Ectodermal cell (in vitro differentiated cells): ENCODE results near the gene SEC24B.
A peak's percentile ranks its signal among the peaks of the same experiment; 100 is the strongest.
"Not testable (repeated sequence)": the region's sequence is repeated elsewhere in the genome, so short reads cannot be mapped to it uniquely, and the experiment has no call there.

Source experiments
- H3K27ac ChIP-seq: 2 replicates; pipeline ENCODE4 v1.7.0; 2013; ENCODE audit warnings: mild to moderate bottlenecking, low read depth, low read length; ENCODE audit not compliant: insufficient read depth, poor library complexity, severe bottlenecking
- H3K27me3 ChIP-seq: 2 replicates; pipeline ENCODE4 v1.7.0; 2013; ENCODE audit warnings: mild to moderate bottlenecking, low read length; ENCODE audit not compliant: insufficient read depth, control insufficient read depth, poor library complexity, severe bottlenecking
- H3K36me3 ChIP-seq: one replicate; pipeline ENCODE4 v1.7.0; 2013; ENCODE audit warnings: low read length; ENCODE audit not compliant: control insufficient read depth, insufficient read depth
- H3K4me1 ChIP-seq: one replicate; pipeline ENCODE4 v1.7.0; 2013; ENCODE audit warnings: low read length; ENCODE audit not compliant: control insufficient read depth, insufficient read depth
- H3K4me3 ChIP-seq: 2 replicates; pipeline ENCODE4 v1.7.0; 2013; ENCODE audit warnings: low read depth, low read length, control low read depth; ENCODE audit not compliant: insufficient read depth
- H3K9me3 ChIP-seq: 2 replicates; pipeline ENCODE4 v1.7.0; 2013; ENCODE audit warnings: mild to moderate bottlenecking, low read length, moderate library complexity; ENCODE audit not compliant: control insufficient read depth
- WGBS, 2 experiments: methylation state at CpG; one replicate each; pipeline ENCODE4 v1.1.7; 2013; ENCODE audit warnings: missing lambda C conversion rate in 2 of 2; 5-methylcytosine and 5-hydroxymethylcytosine counted together

The SEC24B gene

DNA sequence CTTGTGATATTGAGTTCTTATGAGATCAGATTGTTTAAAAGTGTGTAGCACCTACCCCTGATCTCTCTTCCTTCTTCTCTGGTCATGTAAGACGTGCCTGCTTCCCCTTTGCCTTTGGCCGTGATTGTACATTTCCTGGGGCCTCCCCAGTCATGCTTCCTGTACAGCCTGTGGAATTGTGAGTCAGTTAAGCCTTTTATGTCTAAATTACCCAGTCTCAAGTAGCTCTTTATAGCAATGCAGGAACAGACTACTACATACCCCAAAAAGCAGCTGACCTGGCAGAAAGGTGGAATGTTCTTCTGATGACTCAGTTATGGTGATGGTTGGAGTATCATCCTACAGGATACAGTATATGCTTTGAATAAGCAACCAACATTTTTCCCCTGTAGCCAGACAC is 115.0 kb downstream of the SEC24B start:
- Histone ChIP-seq H3K36me3 (no peaks in the 10 kb centered on the region), H3K27ac (no peak overlapping the region), H3K9me3 (no peaks in the 10 kb centered on the region), H3K4me1 (no peaks in the 10 kb centered on the region), H3K4me3 (no peak overlapping the region), H3K27me3 (no peaks in the 10 kb centered on the region)
- 83 to 86% methylated on average over 2 of the region's 2 CpGs for WGBS, 2 experiments

- Histone ChIP-seq H3K4me1 (no peaks in the 10 kb centered on the region), H3K36me3 (no peaks in the 10 kb centered on the region), H3K27me3 (no peaks in the 10 kb centered on the region), H3K4me3 (no peak overlapping the region), H3K9me3 (no peaks in the 10 kb centered on the region), H3K27ac (no peak overlapping the region)
- 92 to 97% methylated on average over 5 to 6 of the region's 6 CpGs for WGBS, 2 experiments
These were observed 118.6 kb downstream of the SEC24B start for GRCh38 chr4:109552237-109552636.

GRCh38 chr4:109553130-109553529 is 119.5 kb downstream of the SEC24B start:
- WGBS, 2 experiments = 93 to 96% methylated on average over 1 to 2 of the region's 2 CpGs
- Histone ChIP-seq H3K36me3 (no peaks in the 10 kb centered on the region), H3K27me3 (no peaks in the 10 kb centered on the region), H3K9me3 (no peaks in the 10 kb centered on the region), H3K4me1 (no peaks in the 10 kb centered on the region), H3K4me3 (no peak overlapping the region), H3K27ac (no peak overlapping the region)

- H3K27ac ChIP-seq = no peak overlapping the region
- H3K36me3 ChIP-seq = no peaks in the 10 kb centered on the region
- 86 to 87% methylated on average over 3 of the region's 3 CpGs for WGBS, 2 experiments
- no peaks in the 10 kb centered on the region for H3K4me1 ChIP-seq
- H3K9me3 ChIP-seq = no peaks in the 10 kb centered on the region
- no peak overlapping the region for H3K4me3 ChIP-seq
- peaks cover 17% of the 10 kb centered on the region for H3K27me3 ChIP-seq
These were observed 121.4 kb downstream of the SEC24B start for GRCh38 chr4:109554971-109555370.

DNA sequence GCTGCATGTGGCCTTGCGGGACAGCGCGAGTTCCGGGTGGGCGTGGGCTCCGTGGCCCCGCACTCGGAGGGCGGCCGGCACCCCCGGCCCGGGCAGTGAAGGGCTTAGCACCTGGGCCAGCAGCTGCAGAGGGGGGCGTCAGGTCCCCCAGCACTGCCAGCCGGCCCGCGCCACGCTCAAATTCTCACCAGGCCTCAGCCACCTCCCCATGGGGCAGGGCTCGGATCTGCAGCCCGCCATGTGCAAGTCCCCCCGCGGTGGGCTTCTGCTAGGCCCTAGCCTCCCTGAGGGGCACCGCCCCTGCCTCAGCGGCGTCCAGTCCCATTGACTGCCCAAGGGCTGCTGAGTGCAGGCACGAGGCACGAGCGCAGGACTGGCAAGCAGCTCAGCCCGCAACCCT is 123.8 kb downstream of the SEC24B start:
- Histone ChIP-seq H3K27ac (no peak overlapping the region), H3K4me1 (no peaks in the 10 kb centered on the region), H3K27me3 (peaks cover 37% of the 10 kb centered on the region), H3K36me3 (no peaks in the 10 kb centered on the region), H3K9me3 (no peaks in the 10 kb centered on the region), H3K4me3 (no peak overlapping the region)
- WGBS, 2 experiments = 97% methylated on average over 28 of the region's 28 CpGs

- 94 to 96% methylated on average over 6 of the region's 6 CpGs for WGBS, 2 experiments
- not testable (repeated sequence) for H3K4me1 ChIP-seq, H3K36me3 ChIP-seq, H3K4me3 ChIP-seq, H3K9me3 ChIP-seq, H3K27ac ChIP-seq
- H3K27me3 ChIP-seq = peaks cover 37% of the 10 kb centered on the region
These were observed 124.5 kb downstream of the SEC24B start for GRCh38 chr4:109558095-109558494.

- no peaks in the 10 kb centered on the region for H3K36me3 ChIP-seq
- H3K9me3 ChIP-seq = no peaks in the 10 kb centered on the region
- H3K4me3 ChIP-seq = peak overlapping the region; percentile 62
- 2% methylated on average over 27 of the region's 27 CpGs for WGBS, 2 experiments
- H3K27ac ChIP-seq = no peak overlapping the region
- peaks cover 37% of the 10 kb centered on the region for H3K27me3 ChIP-seq
- H3K4me1 ChIP-seq = no peaks in the 10 kb centered on the region
These were observed 126.0 kb downstream of the SEC24B start for GRCh38 chr4:109559625-109559982.

GRCh38 chr4:109559983-109560686 is 126.5 kb downstream of the SEC24B start, which contains the start of gene MCUB:
Gene MCUB (plus strand): TSS chr4:109560246. CDS start chr4:109560338, 92 bp downstream.
- Histone ChIP-seq H3K36me3 (no peaks in the 10 kb centered on the region), H3K4me1 (no peaks in the 10 kb centered on the region), H3K4me3 (peak within 1 kb of the TSS; percentile 62), H3K27me3 (peaks cover 37% of the 10 kb centered on the region), H3K27ac (no peak within 1 kb of the TSS), H3K9me3 (no peaks in the 10 kb centered on the region)
- 0% methylated on average over 73 of the region's 73 CpGs for WGBS, 2 experiments

DNA sequence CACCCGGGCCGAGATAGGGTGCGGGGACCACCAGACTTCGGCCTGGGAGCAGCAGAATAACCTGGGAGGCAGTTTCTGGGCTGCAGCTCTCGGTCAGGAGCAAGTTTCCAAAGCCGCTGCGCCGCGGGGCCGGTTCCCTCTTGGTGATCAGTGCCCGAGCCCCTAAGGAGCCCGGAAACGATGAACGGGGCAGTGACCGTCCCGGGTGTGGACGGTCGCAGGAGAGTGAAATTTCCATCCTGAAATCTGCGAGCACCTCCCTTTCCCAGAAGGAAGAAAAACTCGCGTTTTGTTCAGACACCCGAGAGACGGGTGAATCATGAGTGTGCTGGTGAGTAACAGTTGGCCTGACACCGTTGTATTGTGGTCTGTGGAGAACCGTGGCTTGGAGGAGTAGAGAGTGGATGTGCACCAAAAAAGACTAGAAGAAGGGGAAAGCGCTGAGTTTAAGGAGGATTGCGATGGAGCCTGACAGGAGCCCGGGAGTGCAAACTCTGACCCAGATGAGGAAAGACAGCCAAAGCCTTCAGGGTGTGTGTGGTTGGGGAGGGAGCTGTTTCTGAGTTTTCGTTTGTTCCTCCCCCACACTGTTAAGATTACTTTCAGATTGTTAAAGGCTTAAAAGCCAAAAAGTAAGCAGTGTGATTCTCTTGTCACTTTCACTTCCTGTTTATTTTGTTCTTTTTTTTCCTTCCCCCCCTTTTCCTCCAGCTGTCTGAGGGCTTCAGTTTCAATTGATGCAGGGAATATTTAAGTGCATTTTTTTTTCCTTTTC is 127.3 kb downstream of the SEC24B start:
- no peaks in the 10 kb centered on the region for H3K9me3 ChIP-seq
- H3K27me3 ChIP-seq = peaks cover 37% of the 10 kb centered on the region
- no peaks in the 10 kb centered on the region for H3K36me3 ChIP-seq
- no peaks in the 10 kb centered on the region for H3K4me1 ChIP-seq
- no peak overlapping the region for H3K27ac ChIP-seq
- 1% methylated on average over 29 of the region's 29 CpGs for WGBS, 2 experiments
- peak overlapping the region; percentile 62 for H3K4me3 ChIP-seq

DNA sequence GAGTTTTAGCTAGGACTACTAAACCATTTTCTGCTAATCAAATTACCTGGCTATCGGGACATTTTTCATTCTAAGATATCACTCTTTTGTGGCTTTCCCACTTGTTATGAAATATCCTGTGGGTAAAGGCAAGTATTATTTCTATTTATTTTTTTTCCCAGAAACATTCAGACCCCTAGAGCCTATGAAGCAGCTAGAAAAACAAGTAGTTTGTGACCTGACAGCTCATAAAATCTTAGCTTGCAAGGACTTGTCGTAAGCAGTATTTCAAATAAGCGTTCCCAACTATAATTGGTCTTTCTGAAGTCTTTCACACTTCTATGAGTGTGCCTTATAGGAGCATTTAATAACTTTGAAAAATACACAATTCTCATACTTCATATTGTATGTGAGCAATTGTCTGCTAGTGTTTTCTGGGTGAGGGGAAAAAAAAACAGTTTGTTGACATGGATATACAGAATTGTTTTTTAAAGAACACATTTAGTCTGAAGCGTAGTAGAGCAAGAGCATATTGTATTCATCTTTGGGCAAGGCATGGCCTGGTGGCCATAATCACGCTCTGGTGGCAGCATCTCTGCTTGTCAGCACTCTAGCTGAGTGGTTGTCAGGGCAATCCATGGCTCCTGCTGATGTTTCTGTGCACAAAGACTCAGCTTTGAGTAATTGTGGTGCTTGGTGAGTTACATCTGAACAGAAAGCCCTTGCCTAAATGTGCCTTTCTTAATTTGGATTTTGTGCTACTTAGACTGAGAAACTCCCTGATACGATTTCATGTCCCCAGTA is 129.0 kb downstream of the SEC24B start:
- WGBS, 2 experiments = 87 to 88% methylated on average over 6 of the region's 6 CpGs
- Histone ChIP-seq H3K9me3 (no peaks in the 10 kb centered on the region), H3K27ac (no peak overlapping the region), H3K4me1 (no peaks in the 10 kb centered on the region), H3K36me3 (no peaks in the 10 kb centered on the region), H3K4me3 (no peak overlapping the region), H3K27me3 (peaks cover 37% of the 10 kb centered on the region)
